OCI-M2 (cell line): Measurements from ENCODE around the gene P3H3.
A peak's percentile ranks its signal among the peaks of the same experiment; 100 is the strongest.
"Not testable (repeated sequence)": the region's sequence is repeated elsewhere in the genome, so short reads cannot be mapped to it uniquely, and the experiment has no call there.

Source experiments
- DNase-seq: peaks from one replicate; lab custom pipeline; 2025; ENCODE audit not compliant: unreplicated experiment; lab: John Stamatoyannopoulos, UW

Gene P3H3

DNA sequence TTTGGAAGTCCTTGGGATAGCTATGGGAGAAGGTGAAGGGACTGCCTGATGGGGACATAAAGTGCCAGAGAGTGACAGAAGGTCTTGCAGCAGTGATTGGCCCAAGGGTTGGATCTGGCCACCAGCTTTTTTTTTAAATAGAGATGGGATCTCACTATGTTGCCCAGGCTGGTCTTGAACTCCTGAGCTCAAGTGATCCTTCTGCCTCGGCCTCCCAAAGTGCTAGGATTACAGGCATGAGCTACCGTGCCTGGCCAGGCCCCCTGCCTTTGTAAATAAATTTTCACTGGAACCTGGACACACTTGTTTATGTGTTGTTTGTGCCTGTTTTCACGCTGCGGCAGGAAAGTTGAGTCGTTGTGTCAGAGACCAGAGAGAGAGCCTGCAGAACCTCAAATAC lies 37.1 kb downstream of the P3H3 start:
- DNase-seq = not testable (repeated sequence)

DNA sequence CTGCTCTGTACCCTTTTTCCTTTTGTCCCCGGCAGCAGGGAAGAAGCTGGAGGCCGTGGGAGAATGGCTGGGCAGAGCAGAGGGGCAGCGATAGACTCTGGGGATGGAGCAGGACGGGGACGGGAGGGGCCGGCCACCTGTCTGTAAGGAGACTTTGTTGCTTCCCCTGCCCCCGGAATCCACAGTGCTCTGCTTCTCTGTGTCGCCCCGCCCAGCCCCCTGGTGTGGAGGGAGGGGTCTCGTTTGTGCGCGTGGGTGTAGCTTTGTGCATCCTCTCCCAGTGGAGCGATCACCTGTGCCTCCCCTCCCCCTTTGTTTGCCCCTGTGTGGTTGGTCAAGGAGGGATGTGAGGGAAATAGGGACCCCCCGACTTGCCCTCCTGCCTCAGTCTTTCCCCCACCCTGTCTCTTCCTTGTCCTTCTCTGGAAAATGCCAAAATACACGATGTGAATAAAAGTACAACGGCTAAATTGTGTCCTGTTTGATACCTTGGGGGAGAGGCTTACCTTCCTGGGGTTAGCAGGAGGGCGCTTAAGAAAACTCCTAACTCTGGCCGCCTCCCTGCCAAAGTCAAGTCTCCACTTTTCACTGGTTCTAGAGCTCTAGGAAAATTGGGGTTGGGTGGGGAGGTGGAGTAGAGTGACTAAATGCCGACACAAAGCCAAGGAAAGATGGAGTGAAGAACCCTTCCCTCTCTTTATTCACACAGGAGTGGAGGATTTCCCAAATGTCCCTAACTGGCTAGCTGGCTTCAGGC lies 38.1 kb downstream of the P3H3 start:
- DNase-seq = no peak

DNA sequence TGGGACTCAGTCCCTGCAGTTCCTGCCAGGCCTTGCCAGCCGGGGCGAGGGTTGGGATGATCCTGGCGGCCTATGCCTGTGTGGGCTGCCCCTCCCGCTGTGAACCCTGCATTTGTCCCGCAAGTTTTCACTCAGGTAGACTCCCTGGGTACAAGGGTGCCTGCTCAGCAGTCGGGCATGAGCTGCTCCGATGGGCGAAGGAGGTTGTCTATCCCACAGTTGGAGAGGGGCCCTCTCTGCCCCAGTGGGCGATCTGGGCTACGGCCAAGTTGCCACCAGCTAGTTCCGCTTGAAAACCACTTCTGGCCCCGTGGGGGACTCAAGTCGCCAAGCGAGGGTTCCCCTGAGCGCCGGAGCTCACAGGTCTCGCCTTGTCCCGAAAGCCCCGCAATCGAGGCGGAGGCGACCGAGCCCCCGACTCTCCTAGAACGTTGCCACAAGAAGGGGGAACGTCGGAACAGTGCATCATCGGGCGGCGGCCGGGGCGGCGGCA lies 38.8 kb downstream of the P3H3 start:
- DNase-seq = no peak

DNA sequence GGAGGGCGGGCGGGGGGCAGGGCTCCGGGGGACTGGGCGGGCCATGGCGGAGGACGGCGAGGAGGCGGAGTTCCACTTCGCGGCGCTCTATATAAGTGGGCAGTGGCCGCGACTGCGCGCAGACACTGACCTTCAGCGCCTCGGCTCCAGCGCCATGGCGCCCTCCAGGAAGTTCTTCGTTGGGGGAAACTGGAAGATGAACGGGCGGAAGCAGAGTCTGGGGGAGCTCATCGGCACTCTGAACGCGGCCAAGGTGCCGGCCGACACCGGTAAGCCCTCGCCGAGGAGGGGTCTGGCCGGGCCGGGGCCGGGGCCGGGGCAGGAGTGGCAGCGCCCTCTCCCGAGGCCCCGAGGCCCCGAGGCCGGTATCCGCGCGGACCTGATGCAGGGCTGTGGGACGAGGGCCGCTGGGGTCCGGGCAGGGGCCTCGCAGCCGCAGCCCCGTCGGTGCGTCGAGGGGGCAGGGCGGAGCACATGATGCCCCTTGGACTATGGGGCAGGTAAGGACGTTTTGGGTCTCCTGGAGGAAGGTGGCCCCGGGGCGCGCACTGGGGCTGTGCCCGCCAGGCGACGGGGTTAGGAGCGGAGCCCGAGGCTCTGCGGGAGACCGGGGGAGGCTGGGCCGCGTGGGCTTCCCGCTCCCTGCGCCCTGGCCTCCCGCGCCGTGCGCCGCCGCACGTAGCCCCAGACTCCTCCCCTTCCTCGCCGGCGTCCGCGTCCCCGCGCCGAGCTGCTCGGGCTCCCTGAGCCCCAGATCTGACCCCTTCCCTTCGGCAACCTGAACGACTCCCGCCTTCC lies 39.4 kb downstream of the P3H3 start, which contains the start of gene TPI1:
TPI1 (plus strand) TSS at position 119 of the 798 bp plus-strand sequence; CDS start at position 155, 36 bp downstream.
- DNase-seq = peak; percentile 37

DNA sequence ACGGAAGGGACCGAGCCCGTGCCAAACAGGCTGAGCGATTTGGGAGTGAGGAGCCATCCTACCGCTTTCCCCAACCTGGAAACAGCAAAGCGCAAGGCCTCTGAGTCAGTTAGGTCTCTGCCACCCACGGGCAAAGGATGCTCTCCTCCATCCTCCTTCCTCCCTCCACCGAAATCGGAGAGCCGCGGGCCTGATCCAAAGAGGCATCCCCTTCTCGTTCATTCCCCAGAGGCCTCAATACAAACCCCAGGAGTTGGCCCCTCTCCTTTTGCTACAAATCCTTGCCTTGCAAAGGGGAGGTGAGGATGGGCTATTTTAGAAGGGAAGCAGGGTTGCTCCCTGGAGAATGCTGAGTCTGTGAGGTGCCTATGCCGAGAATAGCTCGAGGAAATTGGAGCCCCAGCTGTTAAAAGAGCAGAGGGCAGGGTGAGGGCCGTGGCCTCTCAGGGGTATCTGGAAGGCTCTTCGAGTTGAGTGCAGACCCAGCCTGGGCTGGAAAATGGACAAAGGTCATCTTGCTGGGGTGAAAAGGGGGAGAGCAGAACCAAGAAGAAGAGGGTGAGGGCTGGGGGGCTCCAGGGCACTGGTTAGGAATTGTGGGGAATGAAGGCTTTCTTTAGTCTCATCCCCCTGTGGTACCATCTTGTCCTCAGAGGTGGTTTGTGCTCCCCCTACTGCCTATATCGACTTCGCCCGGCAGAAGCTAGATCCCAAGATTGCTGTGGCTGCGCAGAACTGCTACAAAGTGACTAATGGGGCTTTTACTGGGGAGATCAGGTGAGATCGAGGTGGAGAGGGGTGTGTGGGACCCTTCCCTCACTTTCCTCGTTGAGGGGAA lies 40.2 kb downstream of the P3H3 start:
- no peak for DNase-seq

DNA sequence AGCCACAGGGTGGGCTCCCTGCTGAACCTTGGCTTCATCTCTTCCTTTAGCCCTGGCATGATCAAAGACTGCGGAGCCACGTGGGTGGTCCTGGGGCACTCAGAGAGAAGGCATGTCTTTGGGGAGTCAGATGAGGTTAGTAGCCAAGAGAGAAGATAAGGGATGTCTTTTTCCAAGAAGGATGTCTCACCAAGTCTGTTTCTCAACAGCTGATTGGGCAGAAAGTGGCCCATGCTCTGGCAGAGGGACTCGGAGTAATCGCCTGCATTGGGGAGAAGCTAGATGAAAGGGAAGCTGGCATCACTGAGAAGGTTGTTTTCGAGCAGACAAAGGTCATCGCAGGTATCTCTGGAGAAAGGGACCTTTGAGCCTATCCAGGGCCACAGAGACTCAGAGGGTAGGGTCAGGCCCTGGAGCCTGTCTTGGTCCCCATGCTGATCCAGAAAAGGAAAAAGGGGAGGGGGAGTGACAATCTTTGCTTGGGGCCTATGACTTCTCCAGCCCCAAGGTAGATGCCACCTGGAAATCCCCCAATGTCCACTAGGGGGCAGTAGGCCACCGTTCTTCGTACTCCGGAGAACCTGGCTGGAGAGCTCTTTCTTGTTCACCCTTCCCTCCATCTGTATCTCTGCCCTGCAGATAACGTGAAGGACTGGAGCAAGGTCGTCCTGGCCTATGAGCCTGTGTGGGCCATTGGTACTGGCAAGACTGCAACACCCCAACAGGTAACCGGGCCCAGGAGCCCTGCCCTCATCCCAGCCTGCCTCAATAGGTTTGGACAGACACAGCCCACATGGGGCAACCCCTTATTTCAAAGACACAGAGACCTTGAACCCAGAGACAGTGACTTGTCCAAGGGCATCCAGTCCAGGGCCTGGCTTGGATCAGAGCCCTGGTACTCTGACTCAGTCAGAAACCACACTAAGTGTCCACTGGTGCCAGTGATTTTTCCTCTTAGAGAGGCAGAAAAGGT lies 41.1 kb downstream of the P3H3 start:
- DNase-seq = peak; percentile 26

DNA sequence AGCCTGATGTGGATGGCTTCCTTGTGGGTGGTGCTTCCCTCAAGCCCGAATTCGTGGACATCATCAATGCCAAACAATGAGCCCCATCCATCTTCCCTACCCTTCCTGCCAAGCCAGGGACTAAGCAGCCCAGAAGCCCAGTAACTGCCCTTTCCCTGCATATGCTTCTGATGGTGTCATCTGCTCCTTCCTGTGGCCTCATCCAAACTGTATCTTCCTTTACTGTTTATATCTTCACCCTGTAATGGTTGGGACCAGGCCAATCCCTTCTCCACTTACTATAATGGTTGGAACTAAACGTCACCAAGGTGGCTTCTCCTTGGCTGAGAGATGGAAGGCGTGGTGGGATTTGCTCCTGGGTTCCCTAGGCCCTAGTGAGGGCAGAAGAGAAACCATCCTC lies 42.1 kb downstream of the P3H3 start:
- not testable (repeated sequence) for DNase-seq

DNA sequence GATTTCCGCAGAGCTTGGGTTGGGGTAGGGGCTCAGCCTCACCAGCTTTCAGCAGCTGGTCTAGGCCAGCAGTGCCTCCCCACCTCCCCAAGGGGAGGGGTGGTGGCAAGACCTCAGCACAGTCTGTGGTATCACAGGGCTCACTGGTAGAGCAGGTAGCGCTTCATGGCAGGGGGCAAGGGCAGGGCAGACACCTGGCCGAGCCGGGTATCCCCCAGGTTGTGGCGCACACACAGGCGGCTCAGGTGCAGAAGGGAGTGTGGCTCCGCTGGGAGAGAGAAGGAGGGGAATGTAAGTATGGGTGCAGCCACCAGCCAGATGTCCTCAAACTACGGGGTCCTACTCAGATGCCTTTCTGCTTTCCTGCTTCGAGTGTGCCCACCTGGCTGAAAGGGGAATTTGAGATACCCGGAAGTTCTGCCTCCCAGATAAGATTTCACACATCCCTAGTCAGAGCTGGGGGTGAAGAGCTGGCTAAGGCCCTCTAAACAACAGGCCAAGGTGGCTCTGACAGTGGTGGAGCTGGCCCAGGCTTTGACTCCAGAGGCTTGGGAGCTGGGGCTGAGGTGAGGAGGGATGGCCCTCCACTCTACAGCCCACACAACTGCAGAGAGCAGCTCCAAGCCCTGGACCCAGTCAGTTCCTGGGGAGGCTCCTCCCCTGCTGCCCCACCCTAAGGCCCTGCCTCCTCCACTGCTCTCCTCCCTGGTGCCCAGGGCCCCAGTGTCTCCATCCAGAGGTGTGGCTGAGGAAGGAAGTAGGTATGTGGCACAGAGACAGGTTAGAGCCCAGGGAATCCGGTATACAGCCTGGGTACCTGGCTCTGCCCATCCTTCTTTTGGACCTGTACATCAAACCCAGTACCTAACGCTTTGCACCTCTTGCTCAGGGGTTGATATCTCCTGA lies 43.1 kb downstream of the P3H3 start:
- DNase-seq = no peak

DNA sequence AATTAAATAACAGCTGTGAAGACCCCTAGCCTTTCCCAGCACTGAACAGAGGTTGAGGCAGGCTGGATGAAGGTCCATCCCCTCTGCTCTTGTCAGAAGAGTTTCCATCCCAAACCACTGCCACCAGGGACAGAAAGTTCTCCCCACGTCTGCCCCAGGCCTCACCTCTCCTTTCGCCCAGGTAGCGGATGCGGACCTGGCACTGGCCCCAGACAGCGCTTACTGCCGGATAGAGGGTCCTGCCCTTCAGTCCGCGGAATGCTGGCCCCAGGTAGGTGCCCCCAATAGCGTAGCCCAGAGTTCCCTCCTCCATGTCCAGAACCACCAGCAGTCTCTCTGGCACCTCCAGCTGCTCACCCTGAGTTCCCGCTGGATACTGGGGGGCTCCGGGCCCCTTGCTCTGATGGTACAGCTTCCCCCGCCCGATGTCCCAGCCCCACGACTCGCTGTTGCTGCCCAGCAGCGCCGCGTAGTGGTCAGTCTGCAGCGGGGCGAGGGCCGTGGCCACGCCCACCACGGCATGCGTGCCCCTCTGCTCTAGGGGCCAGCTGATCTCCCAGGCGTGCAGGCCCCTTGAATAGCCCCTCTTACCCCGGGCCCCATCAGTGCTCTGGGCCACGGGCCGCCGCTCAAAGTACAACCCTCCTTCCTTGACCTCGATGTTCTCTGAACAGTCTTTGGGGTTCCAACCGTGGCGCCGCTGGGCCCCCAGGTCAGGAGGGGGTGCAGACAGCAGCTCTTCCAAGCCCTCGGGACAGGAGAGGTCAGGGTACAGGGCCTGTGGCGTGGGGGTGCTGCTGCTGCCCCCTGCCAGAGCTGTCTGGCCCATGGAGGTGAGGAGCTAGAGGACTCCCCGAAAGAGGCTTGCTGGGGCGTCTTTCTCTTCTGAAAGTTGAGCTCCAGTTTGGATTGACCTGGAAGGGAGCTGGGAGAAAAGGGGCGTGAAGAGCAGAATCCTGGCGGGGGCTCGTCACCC lies 44.2 kb downstream of the P3H3 start:
- DNase-seq = no peak

DNA sequence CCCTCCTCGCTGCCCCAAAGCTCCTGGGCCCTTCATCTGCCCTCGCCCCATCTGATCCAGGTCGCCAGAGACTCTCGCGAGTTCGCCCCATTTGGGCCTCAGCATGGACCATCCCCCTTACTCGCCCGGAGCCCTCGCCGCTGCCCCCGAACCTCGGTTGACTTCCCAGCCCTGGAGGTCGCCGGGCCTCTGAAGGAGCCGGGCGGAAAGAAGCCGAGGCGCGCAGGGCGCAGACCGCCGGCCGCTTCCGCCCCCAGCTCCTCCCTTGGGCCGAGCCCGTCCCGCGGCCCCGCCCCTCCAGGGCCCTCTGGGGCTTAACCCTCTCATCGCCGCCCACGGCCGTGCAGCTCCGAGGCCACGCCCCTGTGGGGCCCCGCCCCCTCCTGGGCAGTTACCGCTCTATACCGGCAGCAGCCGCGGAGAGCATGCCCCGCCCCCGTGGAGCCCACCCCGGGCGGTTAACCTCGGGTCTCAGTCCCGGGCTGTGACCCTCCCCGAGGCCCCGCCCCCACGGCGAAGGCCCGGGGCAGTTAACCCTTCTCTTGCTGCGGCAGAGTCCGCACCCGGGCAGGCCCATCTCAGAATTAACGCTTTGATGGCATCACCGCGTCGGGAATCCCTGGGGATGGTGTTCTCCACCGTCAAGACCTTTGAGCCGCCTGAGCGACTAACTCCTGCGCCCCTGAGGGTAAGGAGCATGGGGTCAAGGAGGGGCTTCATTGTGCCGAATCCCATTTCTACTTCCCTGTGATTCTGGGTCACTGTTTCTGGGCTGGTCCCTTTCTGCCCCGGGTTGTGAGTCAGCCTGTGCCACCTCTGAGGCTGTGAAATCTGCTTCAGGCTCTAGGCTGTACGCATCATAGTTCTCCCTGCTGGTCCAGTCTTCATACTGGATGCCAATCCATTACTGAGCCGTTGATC lies 45.1 kb downstream of the P3H3 start, which contains the start of gene SPSB2:
SPSB2 (minus strand) TSS at position 210 of the 921 bp plus-strand sequence. CDS start 402 bp downstream, outside the sequence.
- DNase-seq = peak; percentile 92

DNA sequence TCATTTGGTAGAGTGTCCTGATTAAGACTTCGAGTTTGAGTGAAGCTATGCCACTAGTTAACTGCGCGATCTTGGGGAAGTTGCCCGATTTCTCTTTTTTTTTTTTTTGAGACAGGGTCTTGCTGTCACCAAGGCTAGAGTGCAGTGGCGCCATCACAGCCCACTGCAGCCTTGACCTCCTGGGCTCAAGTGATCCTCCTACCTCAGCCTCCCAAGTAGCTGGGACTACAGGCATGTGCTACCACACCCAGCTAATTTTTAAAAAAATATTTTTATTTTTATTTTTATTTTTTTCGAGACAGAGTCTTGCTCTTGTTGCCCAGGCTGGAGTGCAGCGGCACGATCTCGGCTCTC lies 45.8 kb downstream of the P3H3 start:
- DNase-seq = not testable (repeated sequence)

DNA sequence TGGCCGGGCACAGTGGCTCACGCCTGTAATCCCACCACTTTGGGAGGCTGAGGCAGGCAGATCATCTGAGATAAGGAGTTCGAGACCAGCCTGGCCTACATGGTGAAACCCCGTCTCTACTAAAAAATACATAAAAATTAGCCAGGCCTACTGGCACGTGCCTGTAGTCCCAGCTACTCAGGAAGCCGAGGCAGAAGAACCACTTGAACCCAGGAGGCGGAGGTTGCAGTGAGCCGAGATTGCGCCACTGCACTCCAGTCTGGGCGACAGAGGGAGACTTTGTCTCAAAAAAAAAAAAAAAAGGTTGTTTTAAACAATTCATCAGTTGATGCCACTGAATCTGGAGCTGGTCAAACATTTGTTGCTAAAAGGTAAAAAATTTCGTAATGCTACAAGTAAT lies 51.6 kb downstream of the P3H3 start:
- DNase-seq = not testable (repeated sequence)

DNA sequence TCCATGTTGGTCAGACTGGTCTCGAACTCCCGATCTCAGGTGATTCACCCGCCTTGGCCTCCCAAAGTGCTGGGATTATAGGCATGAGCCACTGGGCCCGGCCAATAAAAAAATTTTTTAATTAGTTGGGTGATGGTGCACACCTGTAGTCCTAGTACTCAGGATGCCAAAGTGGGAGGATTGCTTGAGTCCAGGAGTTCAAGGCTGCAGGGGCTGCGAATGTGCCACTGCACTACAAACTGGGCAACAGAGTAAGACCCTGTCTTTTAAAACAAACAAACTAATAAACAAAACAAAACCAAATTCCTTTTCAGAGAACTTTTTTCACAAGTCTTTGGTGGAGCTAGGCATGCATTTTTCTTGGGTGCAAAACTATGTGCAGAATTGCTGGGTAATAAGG lies 55.0 kb downstream of the P3H3 start:
- DNase-seq = no peak

DNA sequence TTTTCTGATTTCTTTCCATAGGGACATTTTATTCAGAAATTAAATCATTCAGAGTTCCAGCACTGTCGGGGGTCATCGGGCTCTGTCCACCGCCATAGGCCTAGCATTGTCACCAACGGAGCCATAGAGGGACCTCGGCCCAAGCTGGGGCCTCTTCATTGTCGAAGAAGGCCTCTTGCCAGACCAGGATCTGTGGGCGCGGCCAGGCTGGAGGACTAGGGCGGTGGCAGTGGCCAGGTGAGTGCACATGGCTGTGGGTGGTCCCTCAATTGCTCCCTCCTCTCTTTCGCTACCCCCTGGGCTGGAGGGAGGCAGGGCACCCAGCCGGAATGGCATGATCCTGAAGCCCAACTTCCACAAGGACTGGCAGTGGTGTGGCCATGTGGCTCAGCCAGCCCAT lies 55.5 kb downstream of the P3H3 start:
- no peak for DNase-seq

DNA sequence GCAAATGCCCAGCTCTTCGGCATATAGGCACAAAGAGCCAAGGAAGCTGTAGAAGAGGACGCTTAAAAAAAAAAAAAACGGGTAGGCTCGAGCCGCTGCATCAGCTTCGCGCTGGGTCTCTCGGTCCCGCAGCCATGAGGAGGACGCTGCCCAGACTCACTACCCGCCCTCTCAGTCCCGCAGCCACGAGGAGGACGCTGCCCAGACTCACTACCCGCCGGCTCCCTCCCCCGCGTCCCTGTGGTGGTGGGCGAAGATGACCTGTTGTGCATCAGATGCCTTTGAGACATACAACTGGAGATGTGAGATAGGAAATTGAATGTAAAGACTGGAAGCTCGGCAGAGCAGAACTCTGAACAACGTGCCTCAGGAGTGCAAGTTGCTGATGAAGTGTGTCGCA lies 56.3 kb downstream of the P3H3 start:
- no peak for DNase-seq

DNA sequence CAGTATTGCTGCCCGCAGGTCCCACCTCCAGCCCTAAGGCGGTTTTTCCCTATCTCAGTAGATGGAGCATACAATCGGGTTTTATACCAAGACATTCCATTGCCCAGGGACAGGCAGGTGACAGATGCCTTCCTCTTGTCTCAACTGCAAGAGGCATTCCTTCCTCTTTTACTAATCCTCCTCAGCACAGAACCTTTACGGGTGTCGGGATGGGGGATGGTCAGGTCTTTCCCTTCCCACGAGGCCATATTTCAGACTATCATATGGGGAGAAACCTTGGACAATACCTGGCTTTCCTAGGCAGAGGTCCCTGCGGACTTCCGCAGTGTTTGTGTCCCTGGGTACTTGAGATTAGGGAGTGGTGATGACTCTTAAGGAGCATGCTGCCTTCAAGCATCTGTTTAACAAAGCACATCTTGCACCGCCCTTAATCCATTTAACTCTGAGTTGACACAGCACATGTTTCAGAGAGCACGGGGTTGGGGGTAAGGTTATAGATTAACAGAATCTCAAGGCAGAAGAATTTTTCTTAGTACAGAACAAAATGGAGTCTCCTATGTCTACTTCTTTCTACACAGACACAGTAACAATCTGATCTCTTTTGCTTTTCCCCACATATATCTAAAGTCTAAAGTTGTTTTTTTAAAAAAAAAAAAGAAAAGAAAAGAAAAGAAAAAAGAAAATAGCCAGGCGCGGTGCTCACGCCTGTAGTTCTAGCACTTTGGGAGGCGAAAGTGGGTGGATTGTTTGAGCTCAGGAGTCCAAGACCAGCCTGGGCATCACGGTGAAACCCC lies 58.2 kb downstream of the P3H3 start:
- DNase-seq = not testable (repeated sequence)
